ENCODE results near the gene CNTN5. TPM values are rescaled to one million over a fixed set of nuclear protein-coding genes. Genes with fewer than 3 reads are reported as not detected.

CNTN5 gene
- polyA plus RNA-seq, 1 of the 3 experiments (the other 2 are of a cell fraction), result not detected

- H3K4me1 ChIP-seq (ENCODE audit: control insufficient read depth in 1 of 2, insufficient read depth in 2 of 2, low read depth in 1 of 2, low read length in 1 of 2), result no peaks in the 10 kb centered on the region
- ChIA-PET POLR2A (no interaction called here), CTCF (no interaction called here)
- no peaks in the 10 kb centered on the region for H3K36me3 ChIP-seq (replicated peaks in 1 of 2; ENCODE audit: control insufficient read depth in 1 of 2, insufficient read depth in 2 of 2, low read length in 1 of 2)
- 2% methylated on average over 3 of the region's 3 CpGs for WGBS (ENCODE audit: low lambda C conversion rate)
- TF ChIP-seq FOSL2 (IDR thresholded peaks at IDR 0.05; ENCODE audit: borderline replicate concordance, low read depth), result no peak
- TF ChIP-seq IRF3 (IDR thresholded peaks at IDR 0.05; ENCODE audit: low read depth, low read length), result no peak
- TF ChIP-seq RXRA (IDR thresholded peaks at IDR 0.05; ENCODE audit: borderline replicate concordance, low read depth), result no peak
- TF ChIP-seq RAD21 (IDR thresholded peaks at IDR 0.05; ENCODE audit: low read length), result no peak
- TF ChIP-seq RFX5 (IDR thresholded peaks at IDR 0.05; ENCODE audit: low read length), result no peak
- no peak for TF ChIP-seq REST (IDR thresholded peaks at IDR 0.05; ENCODE audit: low read depth, low read length)
- TF ChIP-seq CHD2 (IDR thresholded peaks at IDR 0.05; ENCODE audit: low read length, partially characterized antibody), result no peak
- TF ChIP-seq TEAD4 (IDR thresholded peaks at IDR 0.05; ENCODE audit: borderline replicate concordance, insufficient read depth), result no peak
- no peak for TF ChIP-seq YY1 (IDR thresholded peaks at IDR 0.05; ENCODE audit: low read depth)
- TF ChIP-seq MAX (IDR thresholded peaks at IDR 0.05; ENCODE audit: low read depth), result no peak
- H3K4me3 ChIP-seq (ENCODE audit: low read depth in 2 of 2, low read length in 1 of 2), result no peak overlapping the region
- no peaks in the 10 kb centered on the region for H3K9me3 ChIP-seq
- no peaks in the 10 kb centered on the region for H3K9me2 ChIP-seq
- no peak overlapping the region for H3K27ac ChIP-seq (ENCODE audit: low read depth in 2 of 2, low read length in 1 of 2)
- no peaks in the 10 kb centered on the region; the same call in 1 of the 2 replicates for H3K27me3 ChIP-seq (ENCODE audit: insufficient read depth)
- H2AFZ ChIP-seq (ENCODE audit: low read depth), result no peak overlapping the region
- H3K79me2 ChIP-seq (ENCODE audit: insufficient read depth), result no peaks in the 10 kb centered on the region
- H3K9ac ChIP-seq, result no peak overlapping the region
- no peaks in the 10 kb centered on the region for H3F3A ChIP-seq (replicated peaks; ENCODE audit: insufficient read depth)
- H4K20me1 ChIP-seq (ENCODE audit: insufficient read depth), result no peaks in the 10 kb centered on the region
- H3K4me2 ChIP-seq, result no peak overlapping the region
- no peak for DNase-seq
These were observed 422.5 kb downstream of the CNTN5 start for GRCh38 chr11:99443276-99443675.

- H3K27me3 ChIP-seq (ENCODE audit: insufficient read depth), result no peaks in the 10 kb centered on the region; the same call in 1 of the 2 replicates
- no peak overlapping the region for H3K4me2 ChIP-seq
- no peak for TF ChIP-seq RXRA (IDR thresholded peaks at IDR 0.05; ENCODE audit: borderline replicate concordance, low read depth)
- no peak for TF ChIP-seq SIN3A (IDR thresholded peaks at IDR 0.05; ENCODE audit: borderline replicate concordance, low read depth, low read length)
- 19% methylated on average over 1 of the region's 1 CpG for WGBS (ENCODE audit: low lambda C conversion rate)
- no peak overlapping the region for H3K4me3 ChIP-seq (ENCODE audit: low read depth in 2 of 2, low read length in 1 of 2)
- H3K27ac ChIP-seq (ENCODE audit: low read depth in 2 of 2, low read length in 1 of 2), result no peak overlapping the region
- no peaks in the 10 kb centered on the region for H3K79me2 ChIP-seq (ENCODE audit: insufficient read depth)
- CTCF ChIA-PET, result no interaction called here
- H4K20me1 ChIP-seq (ENCODE audit: insufficient read depth), result no peaks in the 10 kb centered on the region
- H3F3A ChIP-seq (replicated peaks; ENCODE audit: insufficient read depth), result no peaks in the 10 kb centered on the region
- no peaks in the 10 kb centered on the region for H3K4me1 ChIP-seq (ENCODE audit: control insufficient read depth in 1 of 2, insufficient read depth in 2 of 2, low read depth in 1 of 2, low read length in 1 of 2)
- H3K36me3 ChIP-seq (replicated peaks in 1 of 2; ENCODE audit: control insufficient read depth in 1 of 2, insufficient read depth in 2 of 2, low read length in 1 of 2), result no peaks in the 10 kb centered on the region
- H3K9me3 ChIP-seq, result no peaks in the 10 kb centered on the region
- no peak overlapping the region for H3K9ac ChIP-seq
- no peak for DNase-seq
- H2AFZ ChIP-seq (ENCODE audit: low read depth), result no peak overlapping the region
- no peaks in the 10 kb centered on the region for H3K9me2 ChIP-seq
- POLR2A ChIA-PET, result no interaction called here
These were observed 425.7 kb downstream of the CNTN5 start for GRCh38 chr11:99446400-99446799.

Data from SK-N-SH (cell line).